Measurements from ENCODE around the gene SYCE3.
"Not testable (repeated sequence)": the region's sequence is repeated elsewhere in the genome, so short reads cannot be mapped to it uniquely, and the experiment has no call there.

Gene SYCE3

DNA sequence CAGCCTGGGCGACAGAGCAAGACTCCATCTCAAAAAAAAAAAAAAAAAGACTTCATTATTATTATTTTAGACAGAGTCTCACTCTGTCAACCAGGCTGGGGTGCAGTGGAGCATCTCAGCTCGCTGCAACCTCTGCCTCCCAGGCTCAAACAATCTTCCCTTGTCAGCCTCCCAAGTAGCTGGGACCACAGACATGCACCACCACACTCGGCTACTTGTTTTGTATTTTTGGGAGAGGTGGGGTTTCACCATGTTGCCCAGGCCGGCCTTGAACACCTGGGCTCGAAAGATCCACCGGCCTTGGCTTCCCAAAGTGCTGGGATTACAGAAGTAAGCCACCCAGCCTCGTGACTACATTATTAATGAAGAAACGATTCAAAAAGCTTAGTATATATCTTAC, 27.6 kb downstream of the SYCE3 start:
- TF ChIP-seq, protein P1, sequence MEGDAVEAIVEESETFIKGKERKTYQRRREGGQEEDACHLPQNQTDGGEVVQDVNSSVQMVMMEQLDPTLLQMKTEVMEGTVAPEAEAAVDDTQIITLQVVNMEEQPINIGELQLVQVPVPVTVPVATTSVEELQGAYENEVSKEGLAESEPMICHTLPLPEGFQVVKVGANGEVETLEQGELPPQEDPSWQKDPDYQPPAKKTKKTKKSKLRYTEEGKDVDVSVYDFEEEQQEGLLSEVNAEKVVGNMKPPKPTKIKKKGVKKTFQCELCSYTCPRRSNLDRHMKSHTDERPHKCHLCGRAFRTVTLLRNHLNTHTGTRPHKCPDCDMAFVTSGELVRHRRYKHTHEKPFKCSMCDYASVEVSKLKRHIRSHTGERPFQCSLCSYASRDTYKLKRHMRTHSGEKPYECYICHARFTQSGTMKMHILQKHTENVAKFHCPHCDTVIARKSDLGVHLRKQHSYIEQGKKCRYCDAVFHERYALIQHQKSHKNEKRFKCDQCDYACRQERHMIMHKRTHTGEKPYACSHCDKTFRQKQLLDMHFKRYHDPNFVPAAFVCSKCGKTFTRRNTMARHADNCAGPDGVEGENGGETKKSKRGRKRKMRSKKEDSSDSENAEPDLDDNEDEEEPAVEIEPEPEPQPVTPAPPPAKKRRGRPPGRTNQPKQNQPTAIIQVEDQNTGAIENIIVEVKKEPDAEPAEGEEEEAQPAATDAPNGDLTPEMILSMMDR (IDR thresholded peaks at IDR 0.05; ENCODE audit: low read length, missing control alignments), result no peak
- DNase-seq (ENCODE audit: low read depth), result no peak
- H3K4me3 ChIP-seq (replicated peaks; ENCODE audit: low read depth, low read length), result no peak overlapping the region

DNA sequence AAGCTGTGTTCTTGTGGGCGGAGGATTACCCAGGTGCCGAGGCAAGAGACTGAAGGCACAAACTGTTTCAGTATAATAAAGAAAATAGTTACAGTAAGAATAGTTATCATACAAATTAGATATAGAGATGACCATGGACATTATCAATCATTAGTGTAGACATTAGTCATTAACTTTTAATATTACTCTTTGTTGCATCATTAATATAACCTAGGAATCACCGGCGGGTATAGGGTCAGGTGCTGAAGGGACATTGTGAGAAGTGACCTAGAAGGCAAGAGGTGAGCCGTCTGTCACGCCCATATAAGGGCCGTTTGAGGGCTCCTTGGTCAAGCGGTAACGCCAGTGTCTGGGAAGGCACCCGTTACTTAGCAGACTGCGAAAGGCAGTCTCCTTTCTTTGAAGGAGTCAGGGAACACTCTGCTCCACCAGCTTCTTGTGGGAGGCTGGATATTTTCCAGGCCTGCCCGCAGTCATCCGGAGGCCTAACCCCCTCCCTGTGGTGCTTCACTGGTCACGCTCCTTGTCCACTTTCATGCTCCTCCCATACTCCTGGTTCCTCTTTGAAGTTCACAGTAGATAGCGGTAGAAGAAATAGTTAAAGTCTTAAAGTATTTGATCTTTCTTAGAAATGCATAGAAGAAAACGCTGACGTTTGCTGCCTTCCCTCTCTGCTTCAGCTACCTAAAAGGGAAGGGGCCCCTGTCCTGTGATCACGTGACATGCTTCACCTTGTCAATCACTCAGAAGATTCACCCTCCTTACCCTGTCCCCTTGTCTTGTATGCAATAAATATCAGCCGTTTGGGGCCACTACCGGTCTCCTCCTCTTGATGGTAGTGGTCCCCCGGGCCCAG, 28.6 kb downstream of the SYCE3 start:
- DNase-seq (ENCODE audit: low read depth), result peak; percentile 83
- H3K4me3 ChIP-seq (replicated peaks; ENCODE audit: low read depth, low read length), result not testable (repeated sequence)

DNA sequence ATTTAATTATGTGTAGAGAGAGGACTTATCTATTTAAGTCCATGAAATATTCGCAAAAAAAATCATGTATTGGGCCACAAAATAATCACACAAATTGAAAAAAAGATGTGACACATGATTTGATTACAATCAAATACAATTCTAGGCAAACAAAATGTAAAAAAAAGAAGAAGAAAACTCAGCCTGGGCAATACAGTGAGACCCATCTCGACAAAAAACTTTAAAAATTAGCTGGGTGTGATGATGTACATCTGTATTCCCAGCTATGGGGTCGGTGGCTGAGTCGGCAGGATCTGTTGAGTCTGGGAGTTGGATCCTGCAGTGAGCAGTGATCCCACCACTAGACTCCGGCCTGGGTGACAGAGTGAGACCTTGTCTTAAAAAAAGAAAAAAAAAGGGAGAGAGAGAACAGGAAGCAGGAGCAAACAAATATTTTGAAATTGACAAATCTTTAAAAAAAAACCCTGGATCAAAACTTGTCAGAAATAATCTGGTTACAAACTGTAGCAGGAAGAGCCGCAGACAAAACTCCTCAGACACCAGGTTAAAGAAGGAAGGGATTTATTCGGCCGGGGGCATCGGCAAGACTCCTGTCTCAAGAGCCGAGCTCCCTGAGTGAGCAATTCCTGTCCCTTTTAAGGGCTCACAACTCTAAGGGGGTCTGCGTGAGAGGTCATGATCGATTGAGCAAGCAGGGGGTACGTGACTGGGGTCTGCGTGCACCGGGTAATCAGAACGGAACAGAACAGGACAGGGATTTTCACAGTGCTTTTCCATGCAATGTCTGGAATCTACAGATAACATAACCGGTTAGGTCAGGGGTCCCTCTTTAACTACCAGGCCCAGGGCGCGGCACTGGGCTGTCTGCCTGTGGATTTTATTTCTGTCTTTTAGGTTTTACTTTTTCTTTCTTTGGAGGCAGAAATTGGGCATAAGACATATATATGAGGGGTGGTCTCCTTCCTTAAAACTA, 29.6 kb downstream of the SYCE3 start:
- TF ChIP-seq, protein P1 (IDR thresholded peaks at IDR 0.05; ENCODE audit: low read length, missing control alignments), result no peak
- H3K4me3 ChIP-seq (replicated peaks; ENCODE audit: low read depth, low read length), result no peak overlapping the region
- DNase-seq (ENCODE audit: low read depth), result no peak

DNA sequence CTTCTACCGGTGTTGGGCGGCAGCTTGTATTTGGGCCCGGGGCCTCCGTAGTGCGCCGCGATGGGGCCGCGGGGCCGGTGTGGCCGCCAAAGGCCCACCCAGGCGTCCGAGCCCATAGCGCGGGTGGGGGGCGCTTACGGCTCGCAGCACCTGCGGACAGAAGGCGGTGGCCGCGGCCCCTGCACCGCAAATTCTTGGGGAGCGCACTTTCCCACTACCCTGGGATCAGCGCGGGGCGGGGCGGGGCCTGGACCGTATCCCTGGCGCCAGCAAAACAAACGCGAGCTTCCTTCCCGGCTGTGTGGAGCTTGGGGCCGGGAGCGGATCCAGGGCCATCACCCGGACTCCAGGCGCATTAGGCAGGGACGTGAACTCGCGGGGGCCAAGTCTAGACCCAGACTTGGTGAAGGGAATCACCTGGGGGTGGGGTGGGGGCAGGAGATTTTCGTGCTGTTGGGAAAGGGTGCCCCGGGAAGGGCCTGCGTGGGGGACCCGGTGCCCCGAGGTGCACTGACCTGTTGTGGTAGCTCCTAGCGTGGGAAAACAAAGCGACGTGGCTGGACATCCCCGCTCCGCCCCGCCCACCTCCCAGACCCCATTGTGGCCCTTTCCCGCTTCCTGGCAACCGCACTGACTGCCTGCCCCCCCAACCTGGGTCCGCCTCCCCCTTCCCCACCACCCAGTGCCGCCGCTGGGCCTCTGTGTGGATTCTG, 30.6 kb downstream of the SYCE3 start:
- peak overlapping the region; percentile 62 for H3K4me3 ChIP-seq (replicated peaks; ENCODE audit: low read depth, low read length)
- DNase-seq (ENCODE audit: low read depth), result peak; percentile 75
- TF ChIP-seq, protein P1 (IDR thresholded peaks at IDR 0.05; ENCODE audit: low read length, missing control alignments), result no peak

DNA sequence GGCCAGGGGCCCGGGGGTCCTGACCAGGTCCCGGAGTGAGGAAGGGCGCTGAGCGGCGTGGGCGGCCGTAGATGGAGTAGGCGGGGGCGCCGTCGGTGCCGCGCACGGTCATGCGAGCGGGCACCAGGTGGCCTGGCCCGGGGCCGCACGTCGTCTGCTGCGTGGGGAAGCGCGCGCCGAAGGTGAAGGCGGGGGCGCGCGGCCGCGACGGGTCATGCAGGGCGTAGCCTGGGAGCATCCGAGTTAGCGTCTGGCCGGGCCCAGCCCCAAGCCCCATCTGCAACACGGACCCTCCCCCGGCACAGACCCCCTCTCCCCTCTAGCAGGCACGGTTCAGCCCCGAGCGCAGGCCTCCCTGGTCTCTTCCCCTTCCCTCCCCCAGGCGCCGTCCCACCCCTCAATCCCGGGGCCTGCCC, 31.2 kb downstream of the SYCE3 start:
- TF ChIP-seq, protein P1 (IDR thresholded peaks at IDR 0.05; ENCODE audit: low read length, missing control alignments), result no peak
- DNase-seq (ENCODE audit: low read depth), result peak; percentile 42

DNA sequence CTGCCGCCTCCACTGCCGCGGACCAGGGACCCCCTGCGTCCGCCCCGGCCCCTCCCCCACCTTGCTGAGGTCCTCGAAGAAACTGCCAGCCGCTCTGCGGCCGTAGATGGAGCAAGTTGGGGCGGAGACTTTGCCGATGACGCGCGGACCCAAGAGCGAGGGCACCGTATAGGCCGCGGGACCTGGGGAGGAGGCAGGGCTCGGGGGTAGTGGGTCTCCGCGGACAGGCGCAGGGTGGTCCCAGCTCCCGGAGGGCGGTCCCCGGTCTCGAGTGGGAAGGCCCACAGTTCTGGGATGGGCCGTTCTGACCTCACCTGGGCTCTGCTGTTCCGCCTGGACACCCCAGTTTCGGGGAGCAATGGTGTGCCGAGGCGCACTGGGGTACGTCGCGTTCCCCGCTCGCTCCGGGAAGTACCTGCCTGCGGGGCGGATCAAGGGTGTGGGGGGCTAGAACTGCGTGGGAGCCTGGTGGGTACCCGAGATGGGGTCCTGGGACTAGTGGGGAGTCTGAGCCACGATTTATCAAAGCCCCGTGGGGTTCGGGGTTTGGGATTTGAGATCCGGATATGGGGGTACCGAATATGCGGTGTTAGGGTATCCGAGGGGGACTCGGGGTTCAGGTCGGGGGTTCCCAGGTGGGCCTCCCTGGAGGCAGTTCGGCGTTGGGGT, 31.7 kb downstream of the SYCE3 start:
- DNase-seq (ENCODE audit: low read depth), result peak; percentile 90
- H3K4me3 ChIP-seq (replicated peaks; ENCODE audit: low read depth, low read length), result peak overlapping the region; percentile 62
- TF ChIP-seq, protein P1 (IDR thresholded peaks at IDR 0.05; ENCODE audit: low read length, missing control alignments), result no peak

More for the DNA sequence above, 31.2 kb downstream of the SYCE3 start:
- peak overlapping the region; percentile 62 for H3K4me3 ChIP-seq (replicated peaks; ENCODE audit: low read depth, low read length)

All from fibroblast of pulmonary artery (primary cell).